VCaP (cell line): ENCODE measurements around the gene THBS2.

Experiments
- H3K27ac ChIP-seq: fragments of 450-650 bp; 2 replicates; pipeline ENCODE4 v1.5.1; 2017
- TF ChIP-seq, protein P1 (sequence below): fragments of 450-650 bp; conservative IDR thresholded peaks from 2 replicates; pipeline ENCODE4 v1.5.1; 2017; ENCODE audit warnings: mild to moderate bottlenecking, moderate library complexity

Gene THBS2

DNA sequence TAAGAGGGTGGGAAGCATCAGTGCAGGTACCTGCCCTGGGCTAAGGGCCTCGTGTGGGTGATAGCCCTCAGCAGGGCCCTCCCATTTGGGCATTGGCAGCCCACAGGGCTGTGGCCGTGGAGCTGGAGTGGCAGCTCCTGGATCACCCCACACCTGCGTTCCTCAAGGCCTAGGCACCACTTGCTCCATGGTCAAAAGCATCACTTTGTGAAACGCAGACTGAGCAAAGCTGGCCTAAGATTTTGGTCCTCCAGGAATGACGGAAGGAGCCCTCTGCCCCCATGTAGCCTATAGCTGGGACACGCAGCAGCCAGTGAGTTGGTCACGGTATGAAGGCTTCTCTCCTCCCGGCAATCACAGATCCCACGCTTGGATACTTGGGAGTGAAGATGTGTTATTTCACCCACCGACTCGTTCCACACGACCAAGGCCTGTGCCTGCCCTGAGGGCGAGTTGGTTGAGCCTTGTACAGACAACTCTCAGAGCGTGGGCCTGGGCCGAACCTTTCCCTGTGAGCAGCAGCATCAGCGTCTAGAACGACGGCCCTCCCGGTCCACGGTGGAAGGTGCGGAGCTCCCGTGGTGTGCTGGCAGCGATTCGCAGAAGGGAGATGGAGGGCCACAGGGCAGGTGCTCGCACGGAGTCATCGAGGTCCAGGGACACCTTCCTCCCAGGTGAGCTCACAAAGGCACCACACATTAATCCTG lies 39.7 kb downstream of the THBS2 start:
- peak overlapping the region; percentile 55; the same call in 1 of the 2 replicates for H3K27ac ChIP-seq
- TF ChIP-seq, protein P1, sequence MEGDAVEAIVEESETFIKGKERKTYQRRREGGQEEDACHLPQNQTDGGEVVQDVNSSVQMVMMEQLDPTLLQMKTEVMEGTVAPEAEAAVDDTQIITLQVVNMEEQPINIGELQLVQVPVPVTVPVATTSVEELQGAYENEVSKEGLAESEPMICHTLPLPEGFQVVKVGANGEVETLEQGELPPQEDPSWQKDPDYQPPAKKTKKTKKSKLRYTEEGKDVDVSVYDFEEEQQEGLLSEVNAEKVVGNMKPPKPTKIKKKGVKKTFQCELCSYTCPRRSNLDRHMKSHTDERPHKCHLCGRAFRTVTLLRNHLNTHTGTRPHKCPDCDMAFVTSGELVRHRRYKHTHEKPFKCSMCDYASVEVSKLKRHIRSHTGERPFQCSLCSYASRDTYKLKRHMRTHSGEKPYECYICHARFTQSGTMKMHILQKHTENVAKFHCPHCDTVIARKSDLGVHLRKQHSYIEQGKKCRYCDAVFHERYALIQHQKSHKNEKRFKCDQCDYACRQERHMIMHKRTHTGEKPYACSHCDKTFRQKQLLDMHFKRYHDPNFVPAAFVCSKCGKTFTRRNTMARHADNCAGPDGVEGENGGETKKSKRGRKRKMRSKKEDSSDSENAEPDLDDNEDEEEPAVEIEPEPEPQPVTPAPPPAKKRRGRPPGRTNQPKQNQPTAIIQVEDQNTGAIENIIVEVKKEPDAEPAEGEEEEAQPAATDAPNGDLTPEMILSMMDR, result no peak

DNA sequence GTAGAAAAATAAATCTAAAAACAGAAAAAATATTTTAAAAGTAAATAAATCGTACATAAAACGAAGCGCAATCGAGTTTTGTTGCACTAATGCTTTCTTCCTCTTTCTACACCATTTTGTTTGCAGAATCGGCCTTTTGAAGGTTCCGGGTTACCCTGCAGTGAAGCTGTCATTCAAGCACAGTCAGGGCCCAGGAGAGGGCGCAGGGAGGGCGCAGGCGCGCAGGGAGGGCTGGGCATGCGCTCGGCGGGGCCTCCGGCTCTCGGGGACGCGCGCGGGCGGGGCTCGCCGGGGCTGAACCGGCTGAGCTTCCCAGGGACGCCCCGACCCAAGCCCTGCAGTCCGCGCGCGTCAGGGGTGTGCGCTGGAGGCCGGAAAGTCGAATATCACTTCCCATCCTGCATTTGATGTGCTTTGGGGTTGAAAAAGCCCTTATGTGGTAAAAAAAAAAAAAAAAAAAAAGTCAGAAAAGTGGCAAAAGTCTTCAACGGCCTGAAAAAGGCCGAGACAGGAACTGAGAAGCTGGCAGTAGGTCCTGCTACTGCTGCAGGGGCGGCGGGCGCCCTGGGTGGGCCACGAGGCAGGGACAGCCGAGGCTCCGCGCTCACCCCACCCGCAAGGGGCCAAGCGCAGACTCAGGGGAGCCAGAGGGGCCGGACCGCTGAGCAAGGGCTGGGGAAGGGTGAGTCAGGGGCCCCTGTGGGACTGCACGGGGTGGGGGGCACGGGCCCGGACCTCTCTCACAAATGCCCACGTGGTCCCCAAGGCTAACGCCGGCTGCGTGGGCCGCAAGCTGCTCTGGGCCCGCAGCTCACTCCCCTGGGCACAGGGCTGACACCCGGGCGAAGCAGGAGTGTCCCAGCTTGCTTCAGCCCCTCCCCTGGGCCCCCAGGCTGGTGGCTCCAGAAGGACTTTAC lies 40.5 kb downstream of the THBS2 start:
- TF ChIP-seq, protein P1, result peak; percentile 23; the same call in 1 of the 2 replicates
- H3K27ac ChIP-seq, result peak overlapping the region; percentile 55

DNA sequence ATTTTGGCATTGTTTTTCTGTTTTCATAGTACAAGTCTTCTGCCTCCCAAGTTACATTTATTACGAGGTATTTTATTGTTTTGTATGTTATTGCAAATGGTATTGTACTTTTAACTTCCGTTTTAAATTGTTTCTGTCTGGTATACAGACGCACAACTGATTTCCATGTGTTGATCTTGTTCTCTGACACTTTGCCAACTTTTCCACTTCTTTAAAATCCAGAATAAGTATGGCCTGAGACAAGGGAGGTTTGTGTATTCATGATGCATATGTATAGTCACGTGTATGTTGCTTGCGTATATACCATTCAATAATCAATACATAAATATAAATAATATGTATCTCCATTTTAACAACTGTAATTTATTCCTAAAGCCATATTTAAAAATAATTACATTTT lies 41.2 kb downstream of the THBS2 start:
- peak overlapping the region; percentile 55 for H3K27ac ChIP-seq

DNA sequence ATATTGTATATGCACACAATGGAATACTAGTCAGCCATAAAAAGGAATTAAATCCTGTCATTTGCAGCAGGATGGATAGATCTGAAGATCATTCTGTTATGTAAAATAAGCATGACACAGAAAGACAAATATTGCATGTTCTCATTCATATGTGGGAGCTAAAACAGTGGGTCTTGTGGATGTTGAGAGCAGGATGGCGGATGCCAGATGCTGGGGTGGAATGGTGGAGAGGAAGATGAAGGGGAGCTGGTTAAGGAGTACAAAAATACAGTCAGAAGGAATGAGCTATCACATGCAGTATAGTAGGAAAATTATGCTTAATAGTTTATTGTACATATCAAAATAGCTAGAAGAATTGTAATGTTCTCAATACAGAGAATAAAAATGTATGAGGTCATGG lies 41.8 kb downstream of the THBS2 start:
- no peak overlapping the region; the same call in 1 of the 2 replicates for H3K27ac ChIP-seq
- TF ChIP-seq, protein P1, result no peak

More for the DNA sequence above, 41.2 kb downstream of the THBS2 start:
- TF ChIP-seq, protein P1, result no peak

DNA sequence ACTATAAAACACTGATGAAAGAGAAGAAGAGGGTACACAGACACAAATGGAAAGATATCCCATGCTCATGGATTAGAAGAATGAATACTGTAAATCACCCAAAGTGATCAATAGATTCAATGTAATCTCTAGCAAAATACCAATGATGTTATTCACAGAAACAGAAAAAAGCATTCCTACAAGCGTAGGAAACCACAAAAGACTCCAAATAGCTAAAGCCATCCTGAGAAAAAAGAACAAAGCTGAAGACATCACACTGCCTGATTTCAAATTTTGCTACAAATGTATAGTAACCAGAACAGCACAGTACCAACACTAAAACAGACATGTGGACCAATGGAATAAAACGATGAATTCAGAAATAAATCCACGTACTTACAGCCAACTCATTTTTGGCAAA lies 43.0 kb downstream of the THBS2 start:
- H3K27ac ChIP-seq, result no peak overlapping the region
- TF ChIP-seq, protein P1, result no peak

DNA sequence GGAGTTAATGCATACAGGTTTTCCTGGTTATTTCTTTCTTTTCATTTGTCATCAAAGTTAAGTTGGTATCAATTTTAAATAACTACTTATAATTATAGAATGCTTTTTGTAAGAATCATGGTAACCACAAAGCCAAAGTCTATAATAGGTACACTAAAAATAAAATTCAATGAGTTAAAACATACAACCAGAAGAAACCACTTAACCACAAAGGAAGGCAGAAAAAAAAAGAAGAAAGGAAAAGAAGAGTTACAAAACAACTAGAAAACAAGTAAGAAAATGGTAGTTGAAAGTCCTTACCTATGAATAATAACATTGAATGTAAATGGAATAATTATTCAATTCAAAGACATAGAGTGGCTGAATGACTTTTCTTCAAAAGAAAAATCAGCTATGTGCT lies 45.6 kb downstream of the THBS2 start:
- TF ChIP-seq, protein P1, result no peak
- no peak overlapping the region for H3K27ac ChIP-seq

DNA sequence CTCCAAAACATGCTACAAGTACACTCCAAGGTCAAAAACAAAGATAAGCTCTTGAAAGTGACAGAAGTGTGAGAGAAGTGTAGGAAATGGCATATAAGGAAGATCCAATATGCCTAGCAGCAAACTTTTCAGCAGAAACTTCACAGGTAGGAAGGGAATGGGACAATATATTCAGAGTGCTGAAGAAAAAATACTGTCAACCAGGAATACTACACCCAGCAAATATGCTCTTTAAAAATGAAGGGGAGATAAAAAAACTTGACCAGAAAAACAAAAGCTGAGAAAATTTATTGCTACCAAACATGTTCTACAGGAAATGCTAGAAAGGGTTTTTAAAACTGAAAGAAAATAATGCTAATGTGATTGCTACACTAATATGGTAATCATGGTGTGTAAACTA lies 46.2 kb downstream of the THBS2 start:
- TF ChIP-seq, protein P1, result no peak
- no peak overlapping the region for H3K27ac ChIP-seq
